OCI-M2 (cell line): ENCODE data around the gene ST8SIA4.
"Not testable (repeated sequence)": the region's sequence is repeated elsewhere in the genome, so short reads cannot be mapped to it uniquely, and the experiment has no call there.

Experiments used
- DNase-seq: peaks from one replicate; lab custom pipeline; 2025; ENCODE audit not compliant: unreplicated experiment; lab: John Stamatoyannopoulos, UW

The ST8SIA4 gene

GRCh38 chr5:100788417-100788816, 114.7 kb downstream of the ST8SIA4 start:
- DNase-seq, result no peak

GRCh38 chr5:100787648-100788047, 115.4 kb downstream of the ST8SIA4 start:
- no peak for DNase-seq

GRCh38 chr5:100785536-100785935, 117.5 kb downstream of the ST8SIA4 start:
- DNase-seq, result not testable (repeated sequence)

- DNase-seq, result no peak
Observed at GRCh38 chr5:100780376-100780870, 122.7 kb downstream of the ST8SIA4 start.

GRCh38 chr5:100779669-100780375, 123.3 kb downstream of the ST8SIA4 start:
- DNase-seq, result no peak

GRCh38 chr5:100777680-100778300, 125.3 kb downstream of the ST8SIA4 start:
- DNase-seq, result no peak

- no peak for DNase-seq
Observed at GRCh38 chr5:100775533-100775855, 127.6 kb downstream of the ST8SIA4 start.

GRCh38 chr5:100772548-100772947, 130.5 kb downstream of the ST8SIA4 start:
- no peak for DNase-seq

- DNase-seq, result no peak
Observed at GRCh38 chr5:100772006-100772405, 131.1 kb downstream of the ST8SIA4 start.

GRCh38 chr5:100771181-100771580, 131.9 kb downstream of the ST8SIA4 start:
- no peak for DNase-seq

GRCh38 chr5:100768221-100768620, 134.9 kb downstream of the ST8SIA4 start:
- no peak for DNase-seq

GRCh38 chr5:100762995-100763394, 140.1 kb downstream of the ST8SIA4 start:
- no peak for DNase-seq

- no peak for DNase-seq
Observed at GRCh38 chr5:100762108-100762507, 141.0 kb downstream of the ST8SIA4 start.

- DNase-seq, result no peak
Observed at GRCh38 chr5:100761192-100761591, 141.9 kb downstream of the ST8SIA4 start.

- no peak for DNase-seq
Observed at GRCh38 chr5:100760688-100761087, 142.4 kb downstream of the ST8SIA4 start.

GRCh38 chr5:100758780-100759179, 144.3 kb downstream of the ST8SIA4 start:
- DNase-seq, result no peak

GRCh38 chr5:100758306-100758705, 144.8 kb downstream of the ST8SIA4 start:
- DNase-seq, result no peak

GRCh38 chr5:100757618-100758017, 145.5 kb downstream of the ST8SIA4 start:
- no peak for DNase-seq
